MCF 10A (cell line): ENCODE data around the gene WDR73. TPM values are rescaled to one million over a fixed set of nuclear protein-coding genes. Genes with fewer than 3 reads are reported as not detected.

Source experiments
- BruUV-seq: library from RNA; stranded (reverse); fragments of 400-500 nt; replicated peaks from 2 replicates; lab custom pipeline; 2021; lab: Mats Ljungman, UMichigan
- CTCF ChIA-PET: fragments of 300-600 bp; sonication (Branson Sonifier 250); formaldehyde crosslinking; extraction: SDS; loops from one replicate; lab custom pipeline; 2021; ENCODE audit warnings: antibody characterized with exemption, inconsistent platforms; lab: Yijun Ruan, JAX
- POLR2A ChIA-PET: fragments of 300-600, 350-650 bp; sonication (Branson Sonifier 250); formaldehyde crosslinking; extraction: SDS; loops from one replicate; lab custom pipeline; 2020; ENCODE audit warnings: antibody characterized with exemption, inconsistent platforms; lab: Yijun Ruan, JAX
- DNase-seq: peaks from one replicate; pipeline ENCODE4 v3.0.0-alpha.2; 2018; ENCODE audit not compliant: unreplicated experiment
- H3K27ac Mint-ChIP-seq: one replicate; pipeline ENCODE4 v1.8.0; 2022; ENCODE audit warnings: mild to moderate bottlenecking, low read depth, mixed read lengths; ENCODE audit not compliant: unreplicated experiment
- H3K27me3 Mint-ChIP-seq: one replicate; pipeline ENCODE4 v1.8.0; 2022; ENCODE audit warnings: mixed read lengths; ENCODE audit not compliant: insufficient read depth, unreplicated experiment
- H3K36me3 Mint-ChIP-seq: one replicate; pipeline ENCODE4 v1.8.0; 2022; ENCODE audit warnings: mild to moderate bottlenecking, moderate library complexity, mixed read lengths; ENCODE audit not compliant: insufficient read depth, unreplicated experiment
- H3K4me1 Mint-ChIP-seq: one replicate; pipeline ENCODE4 v1.8.0; 2022; ENCODE audit warnings: mixed read lengths; ENCODE audit not compliant: insufficient read depth, unreplicated experiment
- H3K4me3 Mint-ChIP-seq: one replicate; pipeline ENCODE4 v1.8.0; 2022; ENCODE audit warnings: mild to moderate bottlenecking, moderate library complexity, mixed read lengths; ENCODE audit not compliant: unreplicated experiment
- H3K9me3 Mint-ChIP-seq: one replicate; pipeline ENCODE4 v1.8.0; 2022; ENCODE audit warnings: mixed read lengths; ENCODE audit not compliant: unreplicated experiment
- intact Hi-C: fragments of 100-400 bp; cut with micrococcal nuclease; formaldehyde crosslinking; loops from 2 replicates; pipeline ENCODE4 v1.14.1; 2022
- total RNA-seq: library from RNA; stranded (reverse); gene quantifications from 2 replicates; pipeline ENCODE4 v1.2.3, GENCODE V29; 2022
- TF ChIP-seq, protein P1 (sequence below): fragments of 200-600 bp; IDR thresholded peaks from one replicate; pipeline ENCODE4 v1.8.0; 2022; ENCODE audit warnings: antibody characterized with exemption, mild to moderate bottlenecking; ENCODE audit not compliant: unreplicated experiment

The WDR73 gene
- total RNA-seq, 1 experiment from 2014 or later: 42.1 TPM

DNA sequence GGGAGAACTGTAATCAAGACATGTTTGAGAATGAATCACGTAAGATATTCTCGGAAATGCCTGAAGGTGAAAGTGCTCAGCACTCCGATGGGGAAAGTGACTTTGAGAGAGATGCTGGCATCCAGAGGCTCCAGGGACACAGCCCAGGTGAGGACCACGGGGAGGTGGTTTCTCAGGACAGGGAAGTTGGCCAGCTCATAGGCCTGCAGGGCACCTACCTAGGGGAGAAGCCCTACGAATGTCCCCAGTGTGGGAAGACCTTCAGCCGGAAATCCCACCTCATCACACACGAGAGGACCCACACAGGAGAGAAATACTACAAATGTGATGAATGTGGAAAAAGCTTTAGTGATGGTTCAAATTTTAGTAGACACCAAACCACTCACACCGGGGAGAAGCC lies 33.5 kb downstream of the WDR73 start:
- no peaks in the 10 kb centered on the region for H3K4me1 Mint-ChIP-seq
- no peak overlapping the region for H3K27ac Mint-ChIP-seq
- BruUV-seq: no TSS peak
- H3K4me3 Mint-ChIP-seq: no peak overlapping the region
- peaks cover 16% of the 10 kb centered on the region for H3K9me3 Mint-ChIP-seq
- no peak for DNase-seq
- intact Hi-C loops: no loop called here
- ChIA-PET CTCF (interaction anchor here (0.8 to 1.0 kb wide), 3 partner anchors 9 to 14 kb away, joined by 3 to 4 read pairs (median 3); no protein-coding TSS in a partner anchor), POLR2A (interaction anchor here (1.1 to 4.4 kb wide), 2 partner anchors 10 to 13 kb away, joined by 5 to 25 read pairs; no protein-coding TSS in a partner anchor)
- no peaks in the 10 kb centered on the region for H3K27me3 Mint-ChIP-seq
- TF ChIP-seq, protein P1, sequence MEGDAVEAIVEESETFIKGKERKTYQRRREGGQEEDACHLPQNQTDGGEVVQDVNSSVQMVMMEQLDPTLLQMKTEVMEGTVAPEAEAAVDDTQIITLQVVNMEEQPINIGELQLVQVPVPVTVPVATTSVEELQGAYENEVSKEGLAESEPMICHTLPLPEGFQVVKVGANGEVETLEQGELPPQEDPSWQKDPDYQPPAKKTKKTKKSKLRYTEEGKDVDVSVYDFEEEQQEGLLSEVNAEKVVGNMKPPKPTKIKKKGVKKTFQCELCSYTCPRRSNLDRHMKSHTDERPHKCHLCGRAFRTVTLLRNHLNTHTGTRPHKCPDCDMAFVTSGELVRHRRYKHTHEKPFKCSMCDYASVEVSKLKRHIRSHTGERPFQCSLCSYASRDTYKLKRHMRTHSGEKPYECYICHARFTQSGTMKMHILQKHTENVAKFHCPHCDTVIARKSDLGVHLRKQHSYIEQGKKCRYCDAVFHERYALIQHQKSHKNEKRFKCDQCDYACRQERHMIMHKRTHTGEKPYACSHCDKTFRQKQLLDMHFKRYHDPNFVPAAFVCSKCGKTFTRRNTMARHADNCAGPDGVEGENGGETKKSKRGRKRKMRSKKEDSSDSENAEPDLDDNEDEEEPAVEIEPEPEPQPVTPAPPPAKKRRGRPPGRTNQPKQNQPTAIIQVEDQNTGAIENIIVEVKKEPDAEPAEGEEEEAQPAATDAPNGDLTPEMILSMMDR: no peak
- H3K36me3 Mint-ChIP-seq: peaks cover 8% of the 10 kb centered on the region

DNA sequence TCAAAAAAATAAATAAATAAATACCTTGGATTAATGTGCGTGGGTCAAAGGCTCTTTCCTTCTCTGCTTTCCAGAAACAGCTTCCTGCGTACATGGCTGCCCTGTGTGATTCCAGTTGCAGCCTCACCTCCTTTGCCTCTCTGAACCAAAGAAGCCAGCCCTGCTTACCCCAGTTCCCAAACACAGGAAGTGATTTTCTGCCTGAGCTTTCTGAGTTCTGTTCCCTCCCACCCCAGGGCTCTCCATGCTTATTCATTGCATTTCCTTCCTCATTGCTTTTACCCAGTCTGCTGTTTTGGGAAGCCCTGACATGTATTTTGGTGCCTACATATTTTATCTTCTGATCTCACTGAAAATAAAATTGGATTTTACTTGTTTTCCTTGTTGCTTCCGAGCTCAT lies 37.8 kb downstream of the WDR73 start:
- Mint-ChIP-seq H3K36me3 (peaks cover 8% of the 10 kb centered on the region), H3K27me3 (no peaks in the 10 kb centered on the region)
- CTCF ChIA-PET: no interaction called here

DNA sequence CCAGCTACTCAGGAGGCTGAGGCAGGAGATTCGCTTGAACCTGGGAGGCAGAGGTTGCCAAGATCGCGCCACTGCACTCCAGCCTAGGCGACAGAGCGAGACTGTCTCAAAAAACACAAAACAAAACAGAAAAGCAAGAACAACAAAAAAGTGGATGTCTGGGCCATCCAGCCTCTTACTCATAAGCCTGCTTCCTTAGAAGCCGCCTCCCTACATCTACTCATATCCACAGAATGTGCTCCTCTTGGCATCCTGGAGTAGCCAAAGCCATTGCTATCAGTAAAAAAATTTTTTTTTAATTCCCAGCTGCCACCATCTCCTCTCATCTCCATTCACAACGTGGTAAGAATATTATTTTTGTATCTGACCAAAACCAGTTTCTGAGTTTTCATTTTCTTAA lies 42.5 kb downstream of the WDR73 start:
- Mint-ChIP-seq H3K4me1 (no peaks in the 10 kb centered on the region), H3K27ac (no peak overlapping the region), H3K27me3 (no peaks in the 10 kb centered on the region), H3K36me3 (no peaks in the 10 kb centered on the region), H3K9me3 (no peaks in the 10 kb centered on the region), H3K4me3 (no peak overlapping the region)
- BruUV-seq: no TSS peak
- ChIA-PET POLR2A (interaction anchor here (0.6 kb wide), 1 partner anchor 393 kb away, joined by 3 read pairs; no protein-coding TSS in a partner anchor), CTCF (no interaction called here)
- DNase-seq: no peak
- intact Hi-C loops: no loop called here
- TF ChIP-seq, protein P1: no peak

More for the DNA sequence above, 37.8 kb downstream of the WDR73 start:
- intact Hi-C loops: no loop called here
- no peak for DNase-seq
- Mint-ChIP-seq H3K4me1 (no peaks in the 10 kb centered on the region), H3K9me3 (peaks cover 15% of the 10 kb centered on the region), H3K27ac (no peak overlapping the region), H3K4me3 (no peak overlapping the region)
- BruUV-seq: no TSS peak
- TF ChIP-seq, protein P1: no peak
- POLR2A ChIA-PET: interaction anchor here (0.7 kb wide), 1 partner anchor 45 kb away, joined by 3 read pairs; no protein-coding TSS in a partner anchor

DNA sequence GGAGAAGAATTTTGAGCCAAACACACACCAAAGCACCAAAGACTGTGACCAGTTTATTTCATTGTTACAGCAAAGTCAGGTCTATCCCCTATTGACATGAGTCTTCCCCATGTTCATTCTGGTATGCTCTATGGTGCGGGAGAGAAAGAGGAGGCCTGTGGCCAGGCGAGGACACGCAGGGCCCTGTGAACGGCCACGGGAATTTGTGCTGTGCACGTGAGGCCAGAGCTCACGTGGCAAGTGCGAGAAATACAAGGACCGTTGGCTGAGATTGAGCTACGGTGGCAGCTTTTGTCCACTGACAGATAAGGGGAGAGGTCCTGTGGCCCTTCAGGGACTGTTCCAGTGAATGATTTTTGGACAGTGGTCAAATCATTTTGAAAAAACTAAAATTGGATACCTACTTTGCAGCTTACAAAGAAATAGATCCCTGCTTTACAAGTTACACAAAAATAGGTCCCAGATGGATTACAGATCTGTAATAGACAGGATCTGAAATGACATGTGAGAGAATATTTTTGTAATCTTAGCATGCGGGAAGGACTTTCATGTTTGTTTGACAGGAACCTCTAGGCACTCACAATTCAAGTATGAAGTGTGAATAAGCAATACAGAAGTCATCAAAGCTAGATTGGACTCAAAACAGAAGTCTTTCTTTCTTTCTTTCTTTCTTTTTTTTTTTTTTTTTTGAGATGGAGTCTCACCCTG lies 44.1 kb downstream of the WDR73 start:
- TF ChIP-seq, protein P1: no peak
- no peak for DNase-seq
- Mint-ChIP-seq H3K4me3 (no peak overlapping the region), H3K27me3 (no peaks in the 10 kb centered on the region), H3K4me1 (no peaks in the 10 kb centered on the region), H3K36me3 (no peaks in the 10 kb centered on the region), H3K9me3 (no peaks in the 10 kb centered on the region), H3K27ac (no peak overlapping the region)
- no TSS peak for BruUV-seq
- ChIA-PET POLR2A (interaction anchor here (1.2 kb wide), 1 partner anchor 10 kb away, joined by 3 read pairs; no protein-coding TSS in a partner anchor), CTCF (interaction anchor here (0.9 to 1.4 kb wide), 2 partner anchors 12 to 44 kb away, joined by 4 read pairs; partner anchors contain the start of gene WDR73)
- intact Hi-C loops: no loop called here
